HG02623 (cell line): Measurements from ENCODE around the gene COL25A1.

Experiments
- ATAC-seq: cut with Tn5 transposase; IDR thresholded peaks from one replicate; pipeline ENCODE4 v1.9.1; 2021; ENCODE audit warnings: moderate library complexity; ENCODE audit not compliant: unreplicated experiment

Gene COL25A1

DNA sequence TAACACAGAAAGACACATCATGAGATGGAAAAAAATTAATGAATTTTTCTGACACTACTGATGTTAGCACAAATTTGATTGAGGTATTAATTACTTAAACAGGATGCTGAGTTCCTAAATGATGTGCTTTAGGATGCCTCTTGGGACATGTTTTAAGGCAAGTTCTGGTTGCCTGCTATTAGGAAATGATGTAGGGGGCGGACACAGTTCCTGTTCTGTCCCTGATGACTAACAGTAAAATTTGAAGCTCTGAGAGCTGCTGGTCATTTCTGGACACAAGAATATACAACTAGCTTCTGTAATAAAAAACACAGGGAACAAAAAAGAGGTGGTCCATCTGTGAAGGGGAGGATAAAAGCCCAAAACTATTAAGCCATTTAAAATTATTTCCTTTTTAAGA is 376.4 kb downstream of the COL25A1 start:
- no peak for ATAC-seq

GRCh38 chr4:108922191-108922590 is 380.3 kb downstream of the COL25A1 start:
- ATAC-seq = no peak

DNA sequence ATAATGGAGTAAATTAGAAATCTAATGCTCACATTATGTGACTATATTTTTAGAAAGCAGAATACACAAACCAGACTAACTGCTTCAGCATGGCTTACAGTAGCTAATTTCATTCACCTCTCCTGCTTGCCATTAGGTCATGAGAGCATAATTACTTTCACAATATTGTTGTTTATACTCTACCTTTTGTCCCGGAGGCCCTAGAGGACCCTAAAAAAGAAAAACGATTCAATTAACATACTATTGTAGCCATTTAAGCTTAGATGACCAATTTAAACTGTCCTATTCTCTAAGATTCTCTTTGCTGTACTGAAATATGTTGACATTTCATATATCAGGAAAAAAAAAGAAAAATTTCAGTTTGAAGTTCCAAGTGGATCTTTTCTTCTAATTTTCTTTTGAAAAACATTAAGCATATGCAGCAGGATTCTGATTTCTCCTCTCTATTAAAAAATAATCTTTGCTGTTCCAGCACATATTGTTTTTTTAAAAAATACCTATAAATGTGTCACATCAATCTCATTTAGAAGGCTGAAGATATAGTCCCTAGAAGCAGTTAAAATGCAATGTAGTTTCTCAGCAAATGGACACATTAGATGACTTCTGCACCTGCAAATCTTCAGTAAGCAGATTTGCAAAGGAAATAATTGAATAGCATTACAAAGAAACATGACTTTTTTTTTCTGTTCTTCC is 381.9 kb downstream of the COL25A1 start:
- ATAC-seq = no peak

DNA sequence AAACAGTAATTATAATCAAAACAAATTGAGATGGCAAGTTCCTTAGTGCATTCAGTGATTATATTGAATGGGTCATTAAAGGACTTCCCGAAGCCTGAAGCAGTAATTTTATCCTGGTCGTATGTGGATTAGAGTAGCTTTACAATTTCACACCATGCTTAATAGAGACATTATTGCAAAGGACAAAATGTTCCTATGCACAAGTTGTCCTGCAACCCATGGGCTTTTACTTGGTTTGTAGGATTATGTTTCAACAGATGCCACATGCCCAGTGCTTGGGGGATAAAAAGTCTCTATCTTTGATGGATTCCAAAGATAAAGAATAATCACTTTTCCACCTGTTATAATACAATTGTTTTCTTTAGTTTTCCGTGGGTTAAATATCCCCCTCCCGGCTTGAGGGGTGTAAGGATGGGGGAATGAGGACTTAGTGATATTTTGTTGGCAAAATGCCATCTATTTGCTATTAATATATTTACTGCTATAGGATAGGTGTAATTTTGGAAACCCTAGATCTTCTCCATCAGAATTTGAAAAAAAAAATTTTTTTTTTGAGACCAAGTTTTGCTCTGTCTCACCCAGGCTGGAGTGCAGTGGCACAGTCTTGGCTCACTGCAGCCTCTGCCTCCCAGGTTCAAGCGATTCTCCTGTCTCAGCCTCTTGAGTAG is 383.1 kb downstream of the COL25A1 start:
- no peak for ATAC-seq

DNA sequence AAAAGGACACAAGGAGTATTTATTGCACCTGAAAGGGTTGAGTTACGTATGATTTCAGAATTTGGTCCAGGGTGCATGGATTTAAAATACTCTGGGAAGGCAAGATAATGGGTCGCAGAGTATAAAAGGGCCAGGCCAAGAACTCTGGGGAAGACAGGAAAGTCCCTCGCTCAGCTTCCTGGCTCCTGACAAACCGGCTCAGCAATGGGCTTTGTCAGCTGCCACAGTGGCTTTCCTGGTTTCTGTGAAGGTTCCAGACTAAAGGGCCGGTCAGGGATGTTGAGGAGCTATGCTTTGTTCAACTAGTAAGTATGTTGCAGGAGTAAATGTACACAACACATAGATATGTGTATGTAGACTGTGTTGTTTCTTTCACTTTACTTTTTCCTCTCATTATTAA is 385.2 kb downstream of the COL25A1 start:
- ATAC-seq = no peak

GRCh38 chr4:108916638-108917037 is 385.8 kb downstream of the COL25A1 start:
- no peak for ATAC-seq

DNA sequence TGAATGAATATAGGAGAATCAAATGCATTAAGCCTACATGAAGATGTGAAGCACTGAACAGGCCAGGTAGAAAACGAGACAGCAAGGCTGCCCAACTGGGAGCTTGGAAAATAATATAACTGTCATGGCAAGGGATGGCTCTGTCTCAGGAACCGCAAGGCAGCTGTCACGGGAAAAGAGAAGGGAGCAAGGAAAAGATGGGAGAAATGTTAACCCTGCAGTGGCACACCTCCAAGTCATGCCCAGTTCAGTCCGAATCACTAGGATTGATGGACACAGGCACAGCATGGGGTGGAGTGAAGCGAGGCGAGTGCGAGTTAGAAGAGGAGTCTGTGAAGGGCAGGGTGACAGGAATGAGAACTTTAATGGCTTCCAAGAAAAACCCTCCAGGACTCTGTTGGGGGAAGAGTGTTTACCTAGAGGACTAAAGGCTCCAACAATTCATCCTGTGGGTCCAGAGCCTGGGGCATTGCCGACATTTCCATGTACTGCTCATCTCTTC is 395.5 kb downstream of the COL25A1 start:
- ATAC-seq = no peak

- no peak for ATAC-seq
These were observed 396.5 kb downstream of the COL25A1 start for GRCh38 chr4:108906006-108906405.

GRCh38 chr4:108903464-108904221 is 398.8 kb downstream of the COL25A1 start:
- ATAC-seq = no peak

GRCh38 chr4:108902769-108903168 is 399.7 kb downstream of the COL25A1 start:
- ATAC-seq = peak; percentile 83

GRCh38 chr4:108901291-108901690 is 401.2 kb downstream of the COL25A1 start:
- ATAC-seq = no peak

GRCh38 chr4:108900018-108900580 is 402.4 kb downstream of the COL25A1 start:
- no peak for ATAC-seq

GRCh38 chr4:108893468-108893867 is 409.0 kb downstream of the COL25A1 start:
- ATAC-seq = no peak

DNA sequence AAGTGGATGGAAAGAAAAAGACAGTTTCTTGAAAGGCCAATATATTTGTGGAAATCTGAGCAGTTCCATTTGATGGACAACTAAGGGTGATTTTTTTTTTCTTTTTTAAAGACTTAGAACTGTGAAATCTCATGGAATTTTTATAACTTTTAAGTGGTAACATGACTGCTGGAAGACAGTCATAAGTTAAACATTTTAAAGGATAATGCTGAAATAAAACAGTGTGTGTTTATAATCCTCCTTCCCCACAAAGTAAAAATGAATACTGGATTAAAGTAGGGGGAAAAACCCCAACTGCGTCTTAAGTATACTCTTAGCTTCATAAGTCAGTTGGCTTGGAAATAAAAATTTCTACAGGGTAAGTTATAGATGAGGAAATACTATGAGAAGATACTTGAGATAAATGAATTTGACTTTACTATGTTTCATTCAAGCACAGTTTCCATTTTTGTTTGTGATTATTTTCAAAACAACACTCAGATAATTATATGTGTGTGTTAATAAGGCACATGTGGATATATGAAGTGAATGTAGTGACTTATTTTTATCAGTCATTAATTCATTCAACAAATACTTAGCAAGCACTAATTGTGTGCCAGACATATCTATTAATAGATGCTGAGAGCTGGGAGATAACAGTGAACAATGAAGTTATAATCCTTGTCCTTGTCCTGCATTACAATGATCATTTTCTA is 410.4 kb downstream of the COL25A1 start:
- no peak for ATAC-seq

DNA sequence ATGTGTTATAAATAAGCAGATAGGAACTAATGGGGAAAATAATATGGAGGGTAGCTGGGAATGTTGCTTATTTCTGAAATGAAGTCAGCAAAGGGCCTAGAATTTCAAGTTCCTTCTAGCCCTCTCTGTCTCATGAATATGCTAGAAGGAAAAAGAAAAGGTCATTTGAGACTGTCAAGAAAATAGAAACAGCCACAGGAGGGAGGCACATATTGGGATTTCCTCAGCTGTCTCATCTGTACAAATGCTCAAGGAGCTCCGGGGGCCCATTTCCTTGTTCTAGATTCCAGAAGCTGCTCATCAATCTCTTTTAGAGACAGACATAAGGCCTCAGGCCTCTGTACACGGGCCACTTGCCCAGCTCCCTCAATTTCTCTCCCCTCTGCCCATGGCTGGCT is 412.0 kb downstream of the COL25A1 start:
- ATAC-seq = no peak

DNA sequence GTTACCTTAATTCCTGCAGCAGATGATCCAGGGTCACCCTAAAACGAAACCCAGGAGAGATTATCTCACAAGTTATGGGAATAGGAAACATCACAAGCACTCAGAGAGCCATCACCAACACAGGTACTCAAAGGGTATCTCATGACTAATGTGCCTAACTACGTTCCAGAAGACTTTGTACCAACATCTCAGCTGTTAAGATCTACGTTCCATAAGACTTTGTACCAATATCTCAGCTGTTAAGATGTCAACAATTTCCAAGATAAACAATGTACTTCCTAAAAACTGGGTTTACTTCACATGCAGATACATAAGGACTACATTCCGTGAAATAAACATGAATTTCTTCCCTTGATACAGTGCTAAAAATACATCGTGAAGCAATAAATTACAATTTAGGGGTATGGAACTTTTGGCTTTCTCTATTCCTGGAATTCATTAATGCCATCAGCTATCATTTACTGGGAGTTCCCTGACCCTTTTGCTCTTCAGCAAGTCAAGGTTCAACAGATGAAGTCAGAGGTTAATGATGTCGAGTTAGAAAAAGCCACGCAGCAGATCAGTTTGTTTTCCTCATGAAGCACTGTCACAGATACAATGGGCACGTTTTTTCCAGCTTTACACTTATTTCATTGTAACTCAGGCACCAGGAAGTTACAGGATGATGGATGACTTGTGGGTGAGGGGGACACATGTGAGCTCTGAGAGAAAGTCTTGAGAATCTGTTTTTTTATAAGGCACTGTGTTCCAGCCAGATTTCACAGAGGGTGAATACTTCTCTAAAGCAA is 412.6 kb downstream of the COL25A1 start:
- no peak for ATAC-seq

- no peak for ATAC-seq
These were observed 413.7 kb downstream of the COL25A1 start for GRCh38 chr4:108888769-108889168.

- no peak for ATAC-seq
These were observed 415.4 kb downstream of the COL25A1 start for GRCh38 chr4:108887034-108887433.

DNA sequence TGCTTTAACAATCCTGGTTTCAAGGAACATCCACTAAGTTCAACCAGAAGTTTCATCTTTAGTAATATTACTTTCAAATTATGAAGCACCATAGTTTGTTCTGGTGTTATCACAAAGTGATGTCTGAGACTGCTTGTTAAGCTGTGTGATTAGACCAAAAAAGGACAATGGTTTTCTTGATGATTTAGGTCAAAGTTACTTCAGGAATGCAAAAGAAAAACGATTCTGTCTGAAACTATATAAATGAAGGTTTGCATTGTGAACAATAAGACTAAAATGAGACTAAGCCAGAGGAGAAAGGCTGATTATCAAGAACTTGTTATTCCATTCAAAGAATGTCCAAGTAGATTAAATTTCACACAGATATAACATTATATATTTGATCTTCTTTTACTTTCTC is 417.2 kb downstream of the COL25A1 start:
- ATAC-seq = no peak

DNA sequence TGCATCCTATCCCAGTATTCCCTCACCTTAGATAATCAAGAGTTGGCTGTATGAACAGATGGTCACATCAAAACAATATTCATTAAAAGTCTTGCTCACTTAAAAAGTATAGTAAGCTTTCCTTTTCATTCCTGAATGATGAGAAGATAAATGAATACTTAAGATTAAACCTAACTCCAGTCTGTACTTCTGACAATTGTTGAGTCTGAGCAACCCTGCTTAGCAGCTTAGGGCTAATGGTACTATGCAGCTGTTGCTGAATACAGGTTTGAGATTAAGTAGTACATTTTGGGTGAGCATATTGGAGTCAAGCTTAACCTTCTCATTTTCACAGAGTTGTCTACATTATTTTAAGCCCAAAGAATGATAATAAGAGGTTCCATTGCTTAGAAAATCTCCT is 417.9 kb downstream of the COL25A1 start:
- no peak for ATAC-seq
